H1 (cell line): ENCODE measurements around the gene ATP1A1. TPM values are rescaled to one million over a fixed set of nuclear protein-coding genes. Genes with fewer than 3 reads are reported as not detected.

Source experiments
- BRCA1 ChIP-seq: IDR thresholded peaks from 2 replicates; pipeline ENCODE4 v1.6.1; 2012; ENCODE audit warnings: low read depth, low read length, improper control_type of control experiment
- CHD1 ChIP-seq: IDR thresholded peaks from 2 replicates; pipeline ENCODE4 v1.6.1; 2012; ENCODE audit warnings: low read depth, low read length, improper control_type of control experiment
- CHD7 ChIP-seq: fragments of 300-600 bp; sonication (generic); IDR thresholded peaks from 2 replicates; pipeline ENCODE4 v1.7.1; 2012; ENCODE audit warnings: low read length, moderate library complexity, mild to moderate bottlenecking, inconsistent platforms; ENCODE audit not compliant: insufficient replicate concordance
- CTBP2 ChIP-seq: IDR thresholded peaks from 2 replicates; pipeline ENCODE4 v1.7.0; 2011; ENCODE audit warnings: borderline replicate concordance, mild to moderate bottlenecking, moderate library complexity, mixed read lengths, low read length; ENCODE audit not compliant: insufficient read depth, insufficient read length
- EGR1 ChIP-seq: IDR thresholded peaks from 2 replicates; pipeline ENCODE4 v1.6.1; 2011; ENCODE audit warnings: low read depth, low read length, borderline replicate concordance
- GABPA ChIP-seq: IDR thresholded peaks from 2 replicates; pipeline ENCODE4 v1.6.1; 2011; ENCODE audit warnings: mild to moderate bottlenecking, low read length, moderate library complexity, borderline replicate concordance; ENCODE audit not compliant: insufficient read depth
- HDAC6 ChIP-seq: IDR thresholded peaks from one replicate; pipeline ENCODE4 v1.7.1; 2012; ENCODE audit warnings: low read depth, mild to moderate bottlenecking, inconsistent platforms, low read length, moderate library complexity
- POLR2AphosphoS5 ChIP-seq: IDR thresholded peaks from 2 replicates; pipeline ENCODE4 v1.6.1; 2011; ENCODE audit warnings: low read depth, low read length
- SAP30 ChIP-seq: fragments of 300-600 bp; sonication (generic); IDR thresholded peaks from 2 replicates; pipeline ENCODE4 v1.7.1; 2012; ENCODE audit warnings: low read length, moderate library complexity, mild to moderate bottlenecking, inconsistent platforms; ENCODE audit not compliant: insufficient read depth, insufficient replicate concordance
- TAF1 ChIP-seq: IDR thresholded peaks from 2 replicates; pipeline ENCODE4 v1.6.1; 2011; ENCODE audit warnings: mild to moderate bottlenecking, low read depth, low read length
- ZNF274 ChIP-seq: IDR thresholded peaks from 2 replicates; pipeline ENCODE4 v1.7.0; 2012; ENCODE audit warnings: low read length, borderline replicate concordance; ENCODE audit errors: extremely low read depth
- polyA plus RNA-seq, 7 experiments: library from polyadenylated mRNA; depleted of rRNA in 3 of 7; stranded (reverse) in 5 of 7; unstranded in 2 of 7; fragments of >200 nt in 5 of 7; fragments of 200-250 nt in 2 of 7; gene quantifications; 1 replicate in 5 of 7; 2 replicates in 1 of 7; 4 replicates in 1 of 7; pipeline versions ENCODE4 v1.2.1 to v1.2.3, GENCODE V29; 2011 to 2013; ENCODE audit warnings: missing spikeins in 2 of 7, mixed read lengths in 2 of 7
- total RNA-seq: library from RNA; stranded (reverse); fragmentation: NEBNext Ultra II Directional; extraction: Animal tissue kit (Norgen Biotek cat#: 25700); gene quantifications from 2 replicates; pipeline ENCODE4 v1.2.1, GENCODE V29; 2021
- TF ChIP-seq, protein P1 (sequence below): IDR thresholded peaks from 2 replicates; pipeline ENCODE4 v1.6.1; 2011; ENCODE audit warnings: low read depth, mild to moderate bottlenecking, low read length; ENCODE audit not compliant: insufficient read depth

The ATP1A1 gene
- total and polyA plus RNA-seq, 2 of the 8 experiments (the other 6 are each of a cell fraction or from before 2014, with no cell fraction given) = 222 to 325 TPM

DNA sequence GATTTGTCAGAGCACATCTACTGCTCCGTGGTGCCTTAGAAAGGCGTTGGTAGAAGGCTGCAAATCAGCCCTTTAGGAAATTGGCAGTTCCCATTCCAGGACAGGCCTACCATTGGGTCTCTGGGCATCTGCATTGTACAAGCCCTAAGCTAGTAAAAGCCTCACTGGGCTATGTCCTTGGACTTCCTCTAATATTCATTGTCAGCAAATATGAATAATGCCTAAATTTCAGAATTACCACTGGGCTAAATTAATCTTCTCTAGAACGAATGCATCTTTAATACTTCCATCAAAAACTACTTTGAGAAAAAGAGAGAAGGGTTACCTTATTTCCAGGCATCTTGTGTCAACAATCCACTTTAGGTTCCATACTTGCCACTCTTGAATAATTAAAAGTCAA, 41.5 kb upstream of the ATP1A1 start (continued):
- TF ChIP-seq CHD7 (no peak), TAF1 (no peak), POLR2AphosphoS5 (no peak), CHD1 (no peak), BRCA1 (no peak), ZNF274 (no peak), EGR1 (no peak), GABPA (no peak), HDAC6 (no peak), SAP30 (no peak), CTBP2 (no peak)
- TF ChIP-seq, protein P1, sequence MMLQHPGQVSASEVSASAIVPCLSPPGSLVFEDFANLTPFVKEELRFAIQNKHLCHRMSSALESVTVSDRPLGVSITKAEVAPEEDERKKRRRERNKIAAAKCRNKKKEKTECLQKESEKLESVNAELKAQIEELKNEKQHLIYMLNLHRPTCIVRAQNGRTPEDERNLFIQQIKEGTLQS = no peak
